ENCODE data around the gene EVA1C. TPM values are rescaled to one million over a fixed set of nuclear protein-coding genes. Genes with fewer than 3 reads are reported as not detected.
"Not testable (repeated sequence)": the region's sequence is repeated elsewhere in the genome, so short reads cannot be mapped to it uniquely, and the experiment has no call there.

The EVA1C gene
- polyA plus RNA-seq, 1 experiment, result 9.6 TPM

- no peak overlapping the region for H3K4me3 ChIP-seq (ENCODE audit: low read depth, low read length)
- CTCF ChIA-PET, result no interaction called here
- no peak for DNase-seq (ENCODE audit: low read depth)
- H3K36me3 ChIP-seq (ENCODE audit: control insufficient read depth, insufficient read depth, low read length), result 0 out of 2 replicates have a peak, but pooled peaks cover 1% of the 10 kb centered on the region
- POLR2A ChIA-PET, result no interaction called here
- TF ChIP-seq CTCF (IDR thresholded peaks at IDR 0.05; ENCODE audit: insufficient read depth, low read depth, low read length), result no peak
- no peaks in the 10 kb centered on the region for H3K27me3 ChIP-seq (ENCODE audit: control insufficient read depth, insufficient read depth, low read length)
Measured at GRCh38 chr21:32507342-32507919, 94.9 kb downstream of the EVA1C start.

- POLR2A ChIA-PET; H3K4me3 ChIP-seq (ENCODE audit: low read depth, low read length): not testable (repeated sequence)
- CTCF ChIA-PET, result interaction anchor here (1.0 kb wide), 1 partner anchor 91 kb away, joined by 3 read pairs; no protein-coding TSS in a partner anchor
Measured at GRCh38 chr21:32508036-32508435, 95.5 kb downstream of the EVA1C start.

GRCh38 chr21:32508558-32508957, 96.1 kb downstream of the EVA1C start:
- CTCF ChIA-PET, result interaction anchor here (1.0 kb wide), 1 partner anchor 91 kb away, joined by 3 read pairs; no protein-coding TSS in a partner anchor
- no peak for DNase-seq (ENCODE audit: low read depth)
- TF ChIP-seq CTCF (IDR thresholded peaks at IDR 0.05; ENCODE audit: insufficient read depth, low read depth, low read length), result no peak
- POLR2A ChIA-PET, result no interaction called here
- no peak overlapping the region for H3K4me3 ChIP-seq (ENCODE audit: low read depth, low read length)
- H3K36me3 ChIP-seq (ENCODE audit: control insufficient read depth, insufficient read depth, low read length), result 0 out of 2 replicates have a peak, but pooled peaks cover 1% of the 10 kb centered on the region
- H3K27me3 ChIP-seq (ENCODE audit: control insufficient read depth, insufficient read depth, low read length), result no peaks in the 10 kb centered on the region

More at GRCh38 chr21:32508036-32508435, 95.5 kb downstream of the EVA1C start:
- H3K36me3 ChIP-seq (ENCODE audit: control insufficient read depth, insufficient read depth, low read length); H3K27me3 ChIP-seq (ENCODE audit: control insufficient read depth, insufficient read depth, low read length); DNase-seq (ENCODE audit: low read depth): not testable (repeated sequence)

GRCh38 chr21:32508975-32509374, 96.5 kb downstream of the EVA1C start:
- CTCF ChIA-PET, result interaction anchor here (0.6 to 1.0 kb wide), 2 partner anchors 52 to 90 kb away, joined by 3 read pairs; no protein-coding TSS in a partner anchor
- DNase-seq (ENCODE audit: low read depth); H3K4me3 ChIP-seq (ENCODE audit: low read depth, low read length); H3K36me3 ChIP-seq (ENCODE audit: control insufficient read depth, insufficient read depth, low read length); POLR2A ChIA-PET; H3K27me3 ChIP-seq (ENCODE audit: control insufficient read depth, insufficient read depth, low read length): not testable (repeated sequence)

GRCh38 chr21:32514275-32515055, 102.0 kb downstream of the EVA1C start:
- no peaks in the 10 kb centered on the region for H3K36me3 ChIP-seq (ENCODE audit: control insufficient read depth, insufficient read depth, low read length)
- CTCF ChIA-PET, result interaction anchor here (0.6 to 1.7 kb wide), 2 partner anchors 42 to 55 kb away, joined by 3 read pairs; no protein-coding TSS in a partner anchor
- no peak overlapping the region for H3K4me3 ChIP-seq (ENCODE audit: low read depth, low read length)
- no peak for DNase-seq (ENCODE audit: low read depth)
- POLR2A ChIA-PET, result no interaction called here
- H3K27me3 ChIP-seq (ENCODE audit: control insufficient read depth, insufficient read depth, low read length), result no peaks in the 10 kb centered on the region
- no peak for TF ChIP-seq CTCF (IDR thresholded peaks at IDR 0.05; ENCODE audit: insufficient read depth, low read depth, low read length)

- ChIA-PET POLR2A (no interaction called here), CTCF (interaction anchor here (0.6 to 1.7 kb wide), 3 partner anchors 34 to 54 kb away, joined by 3 read pairs; no protein-coding TSS in a partner anchor)
- Histone ChIP-seq H3K4me3 (ENCODE audit: low read depth, low read length) (no peak overlapping the region), H3K27me3 (ENCODE audit: control insufficient read depth, insufficient read depth, low read length) (no peaks in the 10 kb centered on the region), H3K36me3 (ENCODE audit: control insufficient read depth, insufficient read depth, low read length) (no peaks in the 10 kb centered on the region)
- TF ChIP-seq CTCF (IDR thresholded peaks at IDR 0.05; ENCODE audit: insufficient read depth, low read depth, low read length), result no peak
- DNase-seq (ENCODE audit: low read depth), result no peak
Measured at GRCh38 chr21:32515874-32516273, 103.4 kb downstream of the EVA1C start.

All from BJ (cell line).